ENCODE results near the gene SCO2.

DNA sequence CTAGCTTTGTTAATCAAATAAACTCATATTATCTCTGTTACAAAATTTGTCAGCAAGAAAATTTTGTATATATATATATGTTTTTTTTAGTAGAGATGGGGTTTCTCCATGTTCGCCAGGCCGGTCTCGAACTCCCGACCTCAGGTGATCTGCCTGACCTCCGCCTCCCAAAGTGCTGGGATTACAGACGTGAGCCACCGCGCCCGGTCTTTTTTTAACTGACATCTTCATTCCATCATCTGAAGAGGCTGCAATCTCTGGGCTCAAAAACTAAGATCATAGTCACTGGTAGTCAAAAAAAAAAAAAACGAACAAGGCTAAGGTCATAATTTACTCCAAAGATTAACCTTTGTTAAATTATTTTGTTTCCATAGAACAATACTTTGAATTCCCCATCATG is 15.0 kb upstream of the SCO2 start:
- TF ChIP-seq POLR2A (IDR thresholded peaks at IDR 0.05): no peak
- no peak for TF ChIP-seq CTCF (IDR thresholded peaks at IDR 0.05)
- no peak for TF ChIP-seq POLR2AphosphoS5 (IDR thresholded peaks at IDR 0.05)

Data from breast epithelium (tissue), 3 donors.